Naive thymus-derived CD8-positive, alpha-beta T cell (primary cell): Measurements from ENCODE around the gene FBXO36. TPM values are rescaled to one million over a fixed set of nuclear protein-coding genes. Genes with fewer than 3 reads are reported as not detected.

Experiments
- ATAC-seq, 2 donors: fragments of 150-1000 bp; cut with Tn5 transposase in 1 of 2; sonication (Bioruptor Pico), chemical (Tn5 transposase) in 1 of 2; 1 replicate in 1 of 2; 2 replicates in 1 of 2; pipeline ENCODE4 v1.10.0; 2021; ENCODE audit warnings: mild to moderate bottlenecking in 2 of 2, moderate library complexity in 2 of 2
- POLR2A ChIA-PET: fragments of 350-600 bp; sonication (Branson Sonifier 250); formaldehyde crosslinking; loops from one replicate; lab custom pipeline; 2021; ENCODE audit warnings: antibody characterized with exemption; lab: Charles Lee
- DNase-seq, 10 donors: peaks; one replicate each; pipeline versions ENCODE4 v3.0.0 to v3.0.0-alpha.2; 2020 to 2022
- H3K27ac Mint-ChIP-seq, 10 donors: one replicate each; pipeline ENCODE4 v1.8.0; 2020 to 2022; ENCODE audit warnings: mild to moderate bottlenecking in 10 of 10, mixed read lengths in 10 of 10, moderate library complexity in 4 of 10, inconsistent platforms in 1 of 10
- H3K27me3 Mint-ChIP-seq, 5 donors: one replicate each; pipeline ENCODE4 v1.8.0; 2021 to 2022; ENCODE audit warnings: mixed read lengths in 5 of 5
- H3K36me3 Mint-ChIP-seq, 3 donors: one replicate each; pipeline ENCODE4 v1.8.0; 2020 to 2022; ENCODE audit warnings: mixed read lengths in 3 of 3, mild to moderate bottlenecking in 2 of 3, inconsistent platforms in 1 of 3
- H3K4me1 Mint-ChIP-seq, 4 donors: one replicate each; pipeline ENCODE4 v1.8.0; 2021 to 2022; ENCODE audit warnings: mixed read lengths in 4 of 4
- H3K4me3 Mint-ChIP-seq, 10 donors: one replicate each; pipeline ENCODE4 v1.8.0; 2020 to 2022; ENCODE audit warnings: mild to moderate bottlenecking in 10 of 10, mixed read lengths in 10 of 10, moderate library complexity in 6 of 10, inconsistent platforms in 1 of 10
- H3K9me3 Mint-ChIP-seq, 9 donors: one replicate each; pipeline ENCODE4 v1.8.0; 2020 to 2022; ENCODE audit warnings: mixed read lengths in 9 of 9, mild to moderate bottlenecking in 3 of 9, inconsistent platforms in 1 of 9, moderate library complexity in 1 of 9
- polyA plus RNA-seq, 3 donors: library from polyadenylated mRNA; unstranded; fragments of 300-500 nt; fragmentation: Illumina TruSeq; gene quantifications; one replicate each; pipeline ENCODE4 v1.2.3, GENCODE V29; 2021
- total RNA-seq, 8 experiments: library from RNA in 2 of 8; stranded (reverse) in 2 of 8; gene quantifications; one replicate each; pipeline ENCODE4 v1.2.3 and lab custom pipeline; 2021 to 2026

The FBXO36 gene, protein sequence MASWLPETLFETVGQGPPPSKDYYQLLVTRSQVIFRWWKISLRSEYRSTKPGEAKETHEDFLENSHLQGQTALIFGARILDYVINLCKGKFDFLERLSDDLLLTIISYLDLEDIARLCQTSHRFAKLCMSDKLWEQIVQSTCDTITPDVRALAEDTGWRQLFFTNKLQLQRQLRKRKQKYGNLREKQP
- total RNA-seq = 1 to 10 TPM; 1.2 to 1.5 TPM
- polyA plus RNA-seq = 1 to 10 TPM in 2 of 3 donors, under 1 TPM in 1; 0.32 to 1.5 (median 1.4) TPM
- 1.5 to 4.0 (median 3.4) reads per million in 6 experiments for total RNA-seq (lab: John Stamatoyannopoulos, UW)

DNA sequence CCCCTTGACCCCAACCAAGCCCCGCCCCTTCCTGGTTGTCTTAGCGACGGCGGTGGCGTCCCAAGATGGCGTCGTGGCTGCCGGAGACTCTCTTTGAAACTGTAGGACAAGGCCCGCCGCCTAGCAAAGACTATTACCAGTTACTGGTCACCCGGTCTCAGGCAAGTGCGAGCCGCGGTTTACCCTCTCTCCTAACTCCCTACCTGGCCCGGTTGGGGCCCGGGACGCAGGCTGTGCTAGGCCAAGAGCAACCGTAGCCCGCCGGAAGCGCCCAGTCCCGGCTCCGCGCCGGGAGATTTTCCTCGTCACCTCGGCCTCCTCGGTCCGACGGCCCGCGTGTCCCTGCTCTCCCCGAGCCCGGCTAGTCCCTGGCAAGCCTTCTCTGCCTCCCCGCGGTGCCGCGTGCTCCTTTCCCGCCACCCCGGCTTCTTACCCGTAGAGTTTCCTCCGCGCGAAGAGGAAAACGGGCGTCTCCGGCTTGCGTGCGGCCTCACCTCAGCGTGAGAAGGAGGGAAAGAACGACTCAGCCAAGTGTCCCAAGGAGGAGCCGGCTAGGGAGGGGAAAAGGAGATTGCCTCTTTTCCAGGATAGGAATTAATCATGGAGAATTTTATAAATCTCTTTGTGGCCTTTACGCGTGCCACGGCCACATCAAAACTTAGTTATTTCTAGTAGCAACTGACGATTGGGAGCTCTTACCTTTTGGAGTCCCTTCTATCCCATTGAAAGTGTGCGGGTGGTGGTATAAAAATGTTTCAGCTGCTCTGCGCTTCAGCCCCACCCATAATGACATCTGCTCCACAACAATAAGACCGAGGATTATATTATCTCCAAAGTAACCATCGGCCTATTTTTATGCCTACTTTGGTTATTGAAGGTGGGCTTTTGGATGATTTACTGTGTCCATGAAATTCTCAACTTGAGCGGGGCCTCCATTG is at the start of gene FBXO36:
FBXO36 (plus strand) TSS at position 55 of the 938 bp plus-strand sequence; CDS start at position 66, 11 bp downstream.
- Mint-ChIP-seq H3K27me3 (peaks cover 0 to 5% (median 0%) of the 10 kb centered on the region in 5 donors), H3K27ac (peak within 1 kb of the TSS; percentile 96 to 99 (median 99)), H3K4me3 (peak within 1 kb of the TSS; percentile 90 to 100 (median 98)), H3K36me3 (peaks cover 0 to 12% (median 2%) of the 10 kb centered on the region in 3 donors), H3K4me1 (peaks cover 32 to 53% (median 40%) of the 10 kb centered on the region in 4 donors), H3K9me3 (peaks cover 0 to 4% (median 0%) of the 10 kb centered on the region in 9 donors)
- POLR2A ChIA-PET = interaction anchor here (0.6 to 3.5 kb wide), 10 partner anchors 9 to 1542 kb away, joined by 3 to 19 read pairs (median 4); partner anchors contain the start of gene NCL
- peak in 6 of 10 donors; percentile 75 to 93 (median 84) for DNase-seq
- ATAC-seq = peak; percentile 63

DNA sequence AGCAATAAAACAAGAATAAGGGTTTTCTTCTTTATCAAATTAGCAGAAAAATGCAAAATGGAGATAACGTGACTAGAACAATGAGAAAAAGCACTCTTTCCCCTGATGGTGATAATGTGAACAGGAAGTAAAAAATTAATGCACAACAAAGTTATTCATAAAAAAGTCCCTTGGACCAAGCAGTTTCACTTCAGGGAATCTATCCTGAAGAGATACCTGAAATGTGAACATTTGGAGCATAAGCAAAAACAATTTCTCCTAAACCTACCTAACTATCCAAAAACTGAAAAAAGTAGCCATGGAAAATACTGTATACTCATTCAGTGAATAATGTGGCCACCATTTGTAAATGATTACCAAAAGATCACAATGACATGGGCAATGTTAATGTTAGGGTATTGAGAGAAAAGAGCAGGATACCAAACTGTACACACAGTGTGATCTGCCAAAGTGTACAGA is 49.2 kb upstream of the FBXO36 start:
- H3K36me3 Mint-ChIP-seq = peaks cover 12 to 80% (median 23%) of the 10 kb centered on the region in 3 donors
- no peaks in the 10 kb centered on the region for H3K27me3 Mint-ChIP-seq
- no peaks in the 10 kb centered on the region for H3K9me3 Mint-ChIP-seq
- DNase-seq = no peak
- ATAC-seq = no peak
- POLR2A ChIA-PET = no interaction called here
- peak overlapping the region in 2 of 10 donors; percentile 13 to 20 for H3K4me3 Mint-ChIP-seq
- H3K27ac Mint-ChIP-seq = peak overlapping the region in 6 of 10 donors; percentile 8 to 80 (median 33)
- peaks cover 34 to 69% (median 60%) of the 10 kb centered on the region in 4 donors for H3K4me1 Mint-ChIP-seq

DNA sequence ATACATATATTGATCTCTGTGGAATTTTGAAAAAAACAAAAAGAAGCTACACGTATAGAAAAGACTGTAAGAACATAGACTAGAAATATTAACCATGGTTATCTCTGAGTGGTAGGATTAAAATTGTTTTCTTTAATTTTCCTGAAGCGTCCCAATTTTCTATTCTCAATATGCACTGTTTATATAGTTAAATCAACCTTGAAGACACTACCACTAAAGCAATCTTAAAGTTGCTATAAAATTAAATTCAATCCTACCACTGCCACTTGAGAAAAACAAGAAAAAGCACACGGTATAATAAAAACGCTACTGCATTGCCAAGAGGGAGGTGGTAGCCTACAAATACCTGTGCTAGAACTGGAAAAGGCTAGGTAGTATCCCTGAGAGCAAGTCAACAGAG is 47.7 kb upstream of the FBXO36 start:
- Mint-ChIP-seq H3K9me3 (no peaks in the 10 kb centered on the region), H3K36me3 (peaks cover 8 to 81% (median 30%) of the 10 kb centered on the region in 3 donors), H3K4me1 (peaks cover 23 to 58% (median 45%) of the 10 kb centered on the region in 4 donors), H3K4me3 (no peak overlapping the region), H3K27ac (peak overlapping the region in 7 of 10 donors; percentile 3 to 92 (median 54)), H3K27me3 (no peaks in the 10 kb centered on the region)
- POLR2A ChIA-PET = interaction anchor here (0.6 kb wide), 1 partner anchor 8 kb away, joined by 7 read pairs; no protein-coding TSS in a partner anchor
- DNase-seq (no peak), ATAC-seq (no peak)

DNA sequence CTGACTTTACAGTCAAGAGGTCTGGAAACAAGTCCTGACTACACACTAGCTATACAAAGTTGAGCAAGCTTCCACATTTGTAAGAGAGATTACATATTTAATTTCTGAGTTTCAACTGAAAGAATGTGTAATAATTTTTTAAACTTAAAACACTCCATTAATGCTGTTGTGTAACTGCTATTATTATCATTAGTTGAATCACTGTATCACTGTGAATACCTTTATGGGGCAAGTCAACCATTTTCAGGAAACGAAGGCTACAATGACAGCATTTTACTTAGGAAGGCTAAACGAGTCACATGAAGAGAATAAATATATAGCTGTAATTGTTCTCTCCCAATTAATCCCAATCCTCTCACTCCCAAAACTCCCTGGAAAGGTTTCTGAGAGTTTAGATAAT is 46.8 kb upstream of the FBXO36 start:
- H3K27me3 Mint-ChIP-seq = no peaks in the 10 kb centered on the region
- no peaks in the 10 kb centered on the region for H3K9me3 Mint-ChIP-seq
- H3K4me1 Mint-ChIP-seq = peaks cover 15 to 49% (median 37%) of the 10 kb centered on the region in 4 donors
- no peak for DNase-seq
- ATAC-seq = no peak
- peak overlapping the region in 3 of 10 donors; percentile 27 to 33 (median 27) for H3K27ac Mint-ChIP-seq
- H3K36me3 Mint-ChIP-seq = peaks cover 0 to 81% (median 27%) of the 10 kb centered on the region in 3 donors
- no peak overlapping the region for H3K4me3 Mint-ChIP-seq
- POLR2A ChIA-PET = no interaction called here

DNA sequence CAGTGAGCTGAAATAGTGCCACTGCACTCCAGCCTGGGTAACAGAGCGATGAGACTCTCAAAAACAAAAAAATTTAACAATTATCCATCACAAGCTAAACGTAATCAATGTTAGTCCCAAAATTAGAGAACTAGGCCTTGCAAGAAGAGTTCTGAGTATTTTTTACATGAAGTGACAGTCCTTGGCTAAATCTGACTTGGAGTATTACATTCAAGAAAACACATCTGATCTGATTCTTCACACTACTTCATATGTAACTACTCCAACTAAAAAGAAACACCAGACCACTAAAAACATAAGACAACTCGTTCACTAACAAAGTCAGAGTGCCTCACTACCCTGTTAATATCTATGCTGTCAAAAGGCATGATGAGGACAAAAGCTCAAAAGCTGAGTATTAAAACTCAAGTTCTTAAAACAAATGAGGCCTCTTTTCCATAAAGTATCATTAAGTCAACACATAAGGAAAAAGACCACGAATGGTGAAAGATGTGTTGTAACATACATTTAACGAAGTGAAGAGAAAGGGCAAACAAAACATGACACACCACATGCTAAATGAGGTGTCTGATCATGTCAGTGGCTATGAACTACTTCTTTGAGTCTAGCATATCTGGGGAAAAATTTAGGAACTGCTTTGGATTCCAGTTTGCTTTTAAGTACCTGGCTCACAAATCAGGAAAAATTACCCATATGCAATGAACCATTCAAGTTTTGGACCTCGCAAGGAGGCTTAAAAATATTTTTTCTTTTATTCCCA is 42.9 kb upstream of the FBXO36 start:
- no peaks in the 10 kb centered on the region for H3K9me3 Mint-ChIP-seq
- H3K4me1 Mint-ChIP-seq = peaks cover 16 to 46% (median 34%) of the 10 kb centered on the region in 4 donors
- no peak overlapping the region for H3K4me3 Mint-ChIP-seq
- POLR2A ChIA-PET = interaction anchor here (0.6 kb wide), 1 partner anchor 42 kb away, joined by 4 read pairs; no protein-coding TSS in a partner anchor
- ATAC-seq (no peak), DNase-seq (no peak)
- no peaks in the 10 kb centered on the region for H3K27me3 Mint-ChIP-seq
- peak overlapping the region in 5 of 10 donors; percentile 10 to 58 (median 45) for H3K27ac Mint-ChIP-seq
- H3K36me3 Mint-ChIP-seq = peaks cover 0 to 72% (median 19%) of the 10 kb centered on the region in 3 donors

DNA sequence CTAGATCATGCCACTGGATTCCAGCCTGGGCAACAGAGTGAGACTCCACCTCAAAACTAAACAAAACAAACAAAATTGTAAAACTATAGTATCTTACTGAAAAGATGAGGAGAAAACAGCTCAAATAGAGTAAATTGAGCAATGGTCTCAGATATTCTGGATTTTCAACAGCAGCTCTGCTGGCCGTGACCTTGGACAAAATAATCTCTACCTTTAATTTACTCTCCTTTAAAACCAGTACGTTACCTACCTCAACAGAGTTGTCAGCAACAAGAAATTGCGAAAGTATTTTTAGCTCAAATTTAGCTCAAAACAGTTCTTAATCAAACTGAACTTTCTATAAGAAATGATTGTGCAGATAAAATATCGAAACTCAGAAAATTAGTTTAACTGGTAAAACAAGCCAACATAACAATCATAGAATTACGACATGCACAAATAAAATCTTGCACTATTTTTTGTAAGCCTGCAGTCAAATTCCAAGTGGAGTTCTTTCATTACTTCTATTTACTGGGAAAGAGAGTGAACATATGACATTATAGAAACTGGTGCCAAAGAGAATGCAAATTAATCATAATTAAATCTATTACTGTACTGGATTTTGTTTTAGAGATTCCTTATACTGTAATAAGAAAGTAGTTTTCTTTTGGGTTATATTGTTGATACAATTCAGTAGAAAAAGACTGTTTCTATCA is 41.3 kb upstream of the FBXO36 start:
- peak overlapping the region in 2 of 10 donors; percentile 19 to 70 for H3K27ac Mint-ChIP-seq
- peaks cover 0 to 66% (median 19%) of the 10 kb centered on the region in 3 donors for H3K36me3 Mint-ChIP-seq
- ATAC-seq = no peak
- no peak for DNase-seq
- no peak overlapping the region for H3K4me3 Mint-ChIP-seq
- POLR2A ChIA-PET = no interaction called here
- H3K9me3 Mint-ChIP-seq = no peaks in the 10 kb centered on the region
- H3K27me3 Mint-ChIP-seq = no peaks in the 10 kb centered on the region
- peaks cover 17 to 44% (median 37%) of the 10 kb centered on the region in 4 donors for H3K4me1 Mint-ChIP-seq

DNA sequence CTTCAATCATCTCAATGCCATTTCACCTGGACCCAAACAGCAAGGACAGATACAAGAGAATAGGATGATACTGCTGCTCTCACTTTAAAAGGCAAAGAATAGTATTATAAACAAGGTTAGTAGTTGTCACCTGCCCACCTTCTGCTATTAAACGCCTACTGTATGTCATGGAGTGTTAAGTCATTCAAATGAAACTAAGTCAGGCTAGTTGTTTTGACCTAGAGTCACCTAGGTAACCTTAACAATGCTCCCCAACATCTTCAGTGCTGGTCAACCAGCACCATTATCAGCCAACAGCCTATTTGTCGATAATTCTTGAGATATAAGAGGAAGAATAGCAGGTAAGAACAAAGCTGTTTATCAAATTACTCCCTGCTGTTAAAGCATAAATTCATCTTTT is 39.7 kb upstream of the FBXO36 start:
- Mint-ChIP-seq H3K9me3 (no peaks in the 10 kb centered on the region), H3K4me3 (no peak overlapping the region), H3K4me1 (peaks cover 20 to 50% (median 44%) of the 10 kb centered on the region in 4 donors), H3K27ac (peak overlapping the region in 9 of 10 donors; percentile 1 to 76 (median 34)), H3K27me3 (no peaks in the 10 kb centered on the region), H3K36me3 (peaks cover 0 to 57% (median 14%) of the 10 kb centered on the region in 3 donors)
- DNase-seq = no peak
- POLR2A ChIA-PET = no interaction called here
- no peak for ATAC-seq

DNA sequence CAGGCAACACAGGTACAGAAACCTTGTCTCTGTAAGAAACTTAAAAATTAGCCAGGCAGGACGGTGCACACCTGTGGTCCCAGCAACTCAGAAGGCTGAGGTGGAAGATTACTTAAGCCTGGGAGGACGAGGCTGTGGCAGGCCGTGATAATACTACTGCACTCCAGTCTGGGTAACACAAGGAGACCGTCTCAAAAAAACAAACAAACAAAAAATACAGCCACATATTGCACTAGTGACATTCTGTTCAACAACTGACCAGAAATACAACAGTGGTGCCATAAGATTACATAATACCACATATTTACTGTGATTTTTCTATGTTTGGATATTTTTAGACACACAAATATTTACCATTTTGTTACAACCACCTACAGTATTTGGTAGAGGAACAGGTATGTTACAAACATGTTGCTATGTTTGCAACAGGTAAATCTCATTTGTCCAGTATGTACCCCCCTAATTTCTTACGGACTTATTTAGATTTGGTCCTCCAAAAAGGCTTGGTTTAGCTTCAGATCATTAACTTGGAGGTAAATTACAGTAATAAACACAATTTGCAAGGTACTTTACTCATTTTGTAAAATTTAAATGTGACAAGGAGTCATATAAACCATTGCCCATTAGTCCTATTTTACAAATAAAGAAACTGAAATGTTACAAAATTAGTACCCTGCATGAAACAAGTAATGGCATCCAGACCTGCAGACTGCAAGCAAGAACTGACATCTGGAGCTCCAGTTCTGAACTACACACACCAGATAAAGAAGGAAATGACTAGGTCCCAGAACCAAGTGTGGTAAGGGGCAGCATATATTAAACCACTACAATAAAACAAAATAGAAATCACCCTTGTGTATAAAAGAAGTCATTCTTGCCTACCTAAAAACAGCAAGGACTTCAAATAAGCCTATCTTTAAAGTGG is 37.3 kb upstream of the FBXO36 start:
- Mint-ChIP-seq H3K27ac (peak overlapping the region in 8 of 10 donors; percentile 12 to 57 (median 36)), H3K4me1 (peaks cover 26 to 62% (median 60%) of the 10 kb centered on the region in 4 donors)

DNA sequence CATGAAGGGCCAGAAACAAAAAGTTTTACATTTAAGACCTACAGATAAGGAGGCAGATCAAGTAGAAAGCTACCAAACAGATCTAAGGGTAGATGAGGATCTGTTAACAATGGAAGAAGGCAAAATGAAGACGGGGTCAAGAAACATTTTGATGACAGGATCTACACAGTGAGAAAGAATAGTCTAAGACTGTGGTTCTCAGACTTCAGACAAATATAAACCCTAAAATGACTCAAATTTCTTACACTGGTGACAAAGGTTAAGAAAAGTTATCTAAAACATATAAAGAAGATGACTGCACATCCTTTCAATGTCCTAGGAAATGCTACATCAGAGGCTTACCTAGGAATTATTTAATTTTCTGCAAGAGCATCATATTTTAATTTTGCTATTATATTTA is 34.9 kb upstream of the FBXO36 start:
- H3K4me3 Mint-ChIP-seq = no peak overlapping the region
- H3K9me3 Mint-ChIP-seq = no peaks in the 10 kb centered on the region
- H3K27me3 Mint-ChIP-seq = no peaks in the 10 kb centered on the region
- peak overlapping the region in 7 of 10 donors; percentile 21 to 70 (median 49) for H3K27ac Mint-ChIP-seq
- POLR2A ChIA-PET = no interaction called here
- ATAC-seq (no peak), DNase-seq (no peak)
- peaks cover 0 to 40% (median 0%) of the 10 kb centered on the region in 3 donors for H3K36me3 Mint-ChIP-seq
- H3K4me1 Mint-ChIP-seq = peaks cover 27 to 68% (median 60%) of the 10 kb centered on the region in 4 donors

More for the DNA sequence above, 37.3 kb upstream of the FBXO36 start:
- Mint-ChIP-seq H3K4me3 (no peak overlapping the region), H3K27me3 (no peaks in the 10 kb centered on the region), H3K9me3 (no peaks in the 10 kb centered on the region), H3K36me3 (peaks cover 0 to 38% (median 2%) of the 10 kb centered on the region in 3 donors)
- no peak for DNase-seq
- POLR2A ChIA-PET = no interaction called here
- ATAC-seq = no peak

DNA sequence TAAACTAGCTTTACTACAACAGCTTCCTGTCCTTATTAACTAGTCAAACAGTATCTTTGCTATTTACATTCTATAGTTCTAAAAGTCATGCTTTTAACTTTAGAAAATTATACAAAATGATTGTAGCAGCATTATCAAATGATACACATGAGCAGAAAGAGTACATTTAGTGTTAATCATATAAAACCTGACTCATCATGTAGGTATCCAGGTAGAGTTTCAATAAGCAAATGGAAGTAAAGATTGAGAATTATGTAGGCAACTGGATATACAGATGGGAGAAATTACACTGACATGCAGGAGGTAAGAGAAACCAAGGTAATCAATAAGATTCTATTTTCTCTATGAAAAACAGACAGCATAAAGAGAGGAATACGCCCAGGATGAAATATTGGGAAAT is 34.3 kb upstream of the FBXO36 start:
- POLR2A ChIA-PET = no interaction called here
- DNase-seq = no peak
- Mint-ChIP-seq H3K27ac (peak overlapping the region in 7 of 10 donors; percentile 7 to 53 (median 44)), H3K4me1 (peaks cover 24 to 66% (median 57%) of the 10 kb centered on the region in 4 donors), H3K4me3 (no peak overlapping the region), H3K27me3 (no peaks in the 10 kb centered on the region), H3K9me3 (no peaks in the 10 kb centered on the region), H3K36me3 (peaks cover 0 to 42% (median 2%) of the 10 kb centered on the region in 3 donors)
- ATAC-seq = no peak
